ENCODE results near the gene DAO. TPM values are rescaled to one million over a fixed set of nuclear protein-coding genes. Genes with fewer than 3 reads are reported as not detected.

DAO gene
- polyA plus RNA-seq, 1 of the 3 experiments (the other 2 are of a cell fraction), result not detected

DNA sequence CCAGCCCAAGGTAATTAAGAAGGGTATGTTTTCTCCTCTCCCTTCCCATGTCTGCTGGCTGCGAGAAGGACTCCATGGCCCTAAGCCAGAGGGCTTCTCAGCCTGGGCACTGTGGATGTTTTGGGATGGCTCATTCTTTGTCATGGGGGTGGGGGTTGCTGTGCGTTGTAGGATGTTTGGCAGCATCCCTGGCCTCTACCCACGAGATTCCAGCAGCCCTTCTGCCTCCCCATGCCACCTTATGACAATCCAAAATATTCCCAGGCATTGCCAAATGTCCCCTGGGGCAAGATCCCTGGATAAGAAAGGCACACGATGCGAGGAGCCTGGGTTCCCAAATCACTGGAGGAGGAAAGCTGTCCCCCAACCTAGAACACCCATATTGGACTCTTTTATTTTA is 36.4 kb downstream of the DAO start:
- Histone ChIP-seq H3K9ac (no peak overlapping the region), H3K9me2 (no peaks in the 10 kb centered on the region), H3K36me3 (replicated peaks in 1 of 2; ENCODE audit: control insufficient read depth in 1 of 2, insufficient read depth in 2 of 2, low read length in 1 of 2) (no peaks in the 10 kb centered on the region), H3F3A (replicated peaks; ENCODE audit: insufficient read depth) (no peaks in the 10 kb centered on the region), H3K9me3 (no peaks in the 10 kb centered on the region), H3K79me2 (ENCODE audit: insufficient read depth) (no peaks in the 10 kb centered on the region), H3K4me2 (no peak overlapping the region), H3K4me1 (ENCODE audit: control insufficient read depth in 1 of 2, insufficient read depth in 2 of 2, low read depth in 1 of 2, low read length in 1 of 2) (no peaks in the 10 kb centered on the region), H3K4me3 (ENCODE audit: low read depth in 2 of 2, low read length in 1 of 2) (no peak overlapping the region), H2AFZ (ENCODE audit: low read depth) (no peak overlapping the region), H3K27ac (ENCODE audit: low read depth in 2 of 2, low read length in 1 of 2) (no peak overlapping the region), H4K20me1 (ENCODE audit: insufficient read depth) (no peaks in the 10 kb centered on the region), H3K27me3 (ENCODE audit: insufficient read depth) (no peaks in the 10 kb centered on the region)
- TF ChIP-seq EZH2phosphoT487 (IDR thresholded peaks at IDR 0.05; ENCODE audit: borderline replicate concordance, low read depth) (no peak), RXRA (IDR thresholded peaks at IDR 0.05; ENCODE audit: borderline replicate concordance, low read depth) (no peak), SIN3A (IDR thresholded peaks at IDR 0.05; ENCODE audit: borderline replicate concordance, low read depth, low read length) (no peak), RAD21 (IDR thresholded peaks at IDR 0.05; ENCODE audit: low read length) (no peak), JUND (IDR thresholded peaks at IDR 0.05) (no peak), RCOR1 (IDR thresholded peaks at IDR 0.05; ENCODE audit: low read length) (no peak), MEF2A (IDR thresholded peaks at IDR 0.05; ENCODE audit: borderline replicate concordance, low read depth) (no peak), ELF1 (IDR thresholded peaks at IDR 0.05) (no peak), FOXJ3 (CRISPR knock-in tag; IDR thresholded peaks at IDR 0.05) (no peak), POLR2AphosphoS5 (IDR thresholded peaks at IDR 0.05; ENCODE audit: low read depth, low read length) (no peak)
- TF ChIP-seq, protein P1, sequence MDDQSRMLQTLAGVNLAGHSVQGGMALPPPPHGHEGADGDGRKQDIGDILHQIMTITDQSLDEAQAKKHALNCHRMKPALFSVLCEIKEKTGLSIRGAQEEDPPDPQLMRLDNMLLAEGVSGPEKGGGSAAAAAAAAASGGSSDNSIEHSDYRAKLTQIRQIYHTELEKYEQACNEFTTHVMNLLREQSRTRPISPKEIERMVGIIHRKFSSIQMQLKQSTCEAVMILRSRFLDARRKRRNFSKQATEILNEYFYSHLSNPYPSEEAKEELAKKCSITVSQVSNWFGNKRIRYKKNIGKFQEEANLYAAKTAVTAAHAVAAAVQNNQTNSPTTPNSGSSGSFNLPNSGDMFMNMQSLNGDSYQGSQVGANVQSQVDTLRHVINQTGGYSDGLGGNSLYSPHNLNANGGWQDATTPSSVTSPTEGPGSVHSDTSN (IDR thresholded peaks at IDR 0.05), result no peak
- TF ChIP-seq, protein P2, sequence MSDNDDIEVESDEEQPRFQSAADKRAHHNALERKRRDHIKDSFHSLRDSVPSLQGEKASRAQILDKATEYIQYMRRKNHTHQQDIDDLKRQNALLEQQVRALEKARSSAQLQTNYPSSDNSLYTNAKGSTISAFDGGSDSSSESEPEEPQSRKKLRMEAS (IDR thresholded peaks at IDR 0.05; ENCODE audit: low read depth), result no peak
- TF ChIP-seq, protein P3, sequence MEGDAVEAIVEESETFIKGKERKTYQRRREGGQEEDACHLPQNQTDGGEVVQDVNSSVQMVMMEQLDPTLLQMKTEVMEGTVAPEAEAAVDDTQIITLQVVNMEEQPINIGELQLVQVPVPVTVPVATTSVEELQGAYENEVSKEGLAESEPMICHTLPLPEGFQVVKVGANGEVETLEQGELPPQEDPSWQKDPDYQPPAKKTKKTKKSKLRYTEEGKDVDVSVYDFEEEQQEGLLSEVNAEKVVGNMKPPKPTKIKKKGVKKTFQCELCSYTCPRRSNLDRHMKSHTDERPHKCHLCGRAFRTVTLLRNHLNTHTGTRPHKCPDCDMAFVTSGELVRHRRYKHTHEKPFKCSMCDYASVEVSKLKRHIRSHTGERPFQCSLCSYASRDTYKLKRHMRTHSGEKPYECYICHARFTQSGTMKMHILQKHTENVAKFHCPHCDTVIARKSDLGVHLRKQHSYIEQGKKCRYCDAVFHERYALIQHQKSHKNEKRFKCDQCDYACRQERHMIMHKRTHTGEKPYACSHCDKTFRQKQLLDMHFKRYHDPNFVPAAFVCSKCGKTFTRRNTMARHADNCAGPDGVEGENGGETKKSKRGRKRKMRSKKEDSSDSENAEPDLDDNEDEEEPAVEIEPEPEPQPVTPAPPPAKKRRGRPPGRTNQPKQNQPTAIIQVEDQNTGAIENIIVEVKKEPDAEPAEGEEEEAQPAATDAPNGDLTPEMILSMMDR (IDR thresholded peaks at IDR 0.05), result no peak
- TF ChIP-seq, protein P4, sequence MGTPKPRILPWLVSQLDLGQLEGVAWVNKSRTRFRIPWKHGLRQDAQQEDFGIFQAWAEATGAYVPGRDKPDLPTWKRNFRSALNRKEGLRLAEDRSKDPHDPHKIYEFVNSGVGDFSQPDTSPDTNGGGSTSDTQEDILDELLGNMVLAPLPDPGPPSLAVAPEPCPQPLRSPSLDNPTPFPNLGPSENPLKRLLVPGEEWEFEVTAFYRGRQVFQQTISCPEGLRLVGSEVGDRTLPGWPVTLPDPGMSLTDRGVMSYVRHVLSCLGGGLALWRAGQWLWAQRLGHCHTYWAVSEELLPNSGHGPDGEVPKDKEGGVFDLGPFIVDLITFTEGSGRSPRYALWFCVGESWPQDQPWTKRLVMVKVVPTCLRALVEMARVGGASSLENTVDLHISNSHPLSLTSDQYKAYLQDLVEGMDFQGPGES (IDR thresholded peaks at IDR 0.05; ENCODE audit: low read depth, low read length), result no peak
- TF ChIP-seq, protein P5, sequence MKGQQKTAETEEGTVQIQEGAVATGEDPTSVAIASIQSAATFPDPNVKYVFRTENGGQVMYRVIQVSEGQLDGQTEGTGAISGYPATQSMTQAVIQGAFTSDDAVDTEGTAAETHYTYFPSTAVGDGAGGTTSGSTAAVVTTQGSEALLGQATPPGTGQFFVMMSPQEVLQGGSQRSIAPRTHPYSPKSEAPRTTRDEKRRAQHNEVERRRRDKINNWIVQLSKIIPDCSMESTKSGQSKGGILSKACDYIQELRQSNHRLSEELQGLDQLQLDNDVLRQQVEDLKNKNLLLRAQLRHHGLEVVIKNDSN (IDR thresholded peaks at IDR 0.05; ENCODE audit: borderline replicate concordance, low read depth), result no peak
- 60% methylated on average over 2 of the region's 5 CpGs for WGBS (ENCODE audit: low lambda C conversion rate)
- DNase-seq, result no peak
- ChIA-PET POLR2A (no interaction called here), CTCF (interaction anchor here (1.2 to 2.4 kb wide), 2 partner anchors 10 to 34 kb away, joined by 3 to 8 read pairs; no protein-coding TSS in a partner anchor)
